ENCODE results near the gene ZSCAN20.

ZSCAN20 gene

DNA sequence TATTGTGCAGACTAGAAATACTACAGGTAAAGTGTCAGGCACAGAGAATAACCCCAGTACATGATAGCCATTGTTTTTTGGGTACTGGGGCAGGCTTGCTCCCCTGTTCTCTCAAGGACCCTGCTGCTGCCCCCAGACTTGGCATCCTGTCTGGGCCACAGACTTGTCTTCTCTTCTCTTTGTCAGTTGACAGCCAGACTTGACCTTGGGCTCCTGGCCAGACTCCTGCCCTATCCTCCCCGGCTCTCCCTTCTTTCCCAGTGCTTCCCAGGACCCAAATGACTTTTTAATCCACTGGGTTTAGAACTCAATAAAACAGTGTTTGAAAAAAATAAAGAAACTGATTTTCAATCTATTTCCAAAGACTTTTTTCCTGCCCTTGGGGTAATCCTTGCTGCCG lies 43.2 kb downstream of the ZSCAN20 start:
- H4K20me1 ChIP-seq (ENCODE audit: low read depth, low read length) = no peaks in the 10 kb centered on the region
- H3F3A ChIP-seq (ENCODE audit: insufficient read depth) = no peaks in the 10 kb centered on the region
- H3K9ac ChIP-seq (ENCODE audit: low read length) = no peak overlapping the region
- H3K79me2 ChIP-seq (ENCODE audit: insufficient read depth, low read length) = no peaks in the 10 kb centered on the region
- no peaks in the 10 kb centered on the region for H3K27me3 ChIP-seq (ENCODE audit: low read length)
- H3K4me2 ChIP-seq (ENCODE audit: low read depth, low read length, poor library complexity, severe bottlenecking) = no peak overlapping the region
- TF ChIP-seq, protein P1, sequence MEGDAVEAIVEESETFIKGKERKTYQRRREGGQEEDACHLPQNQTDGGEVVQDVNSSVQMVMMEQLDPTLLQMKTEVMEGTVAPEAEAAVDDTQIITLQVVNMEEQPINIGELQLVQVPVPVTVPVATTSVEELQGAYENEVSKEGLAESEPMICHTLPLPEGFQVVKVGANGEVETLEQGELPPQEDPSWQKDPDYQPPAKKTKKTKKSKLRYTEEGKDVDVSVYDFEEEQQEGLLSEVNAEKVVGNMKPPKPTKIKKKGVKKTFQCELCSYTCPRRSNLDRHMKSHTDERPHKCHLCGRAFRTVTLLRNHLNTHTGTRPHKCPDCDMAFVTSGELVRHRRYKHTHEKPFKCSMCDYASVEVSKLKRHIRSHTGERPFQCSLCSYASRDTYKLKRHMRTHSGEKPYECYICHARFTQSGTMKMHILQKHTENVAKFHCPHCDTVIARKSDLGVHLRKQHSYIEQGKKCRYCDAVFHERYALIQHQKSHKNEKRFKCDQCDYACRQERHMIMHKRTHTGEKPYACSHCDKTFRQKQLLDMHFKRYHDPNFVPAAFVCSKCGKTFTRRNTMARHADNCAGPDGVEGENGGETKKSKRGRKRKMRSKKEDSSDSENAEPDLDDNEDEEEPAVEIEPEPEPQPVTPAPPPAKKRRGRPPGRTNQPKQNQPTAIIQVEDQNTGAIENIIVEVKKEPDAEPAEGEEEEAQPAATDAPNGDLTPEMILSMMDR (IDR thresholded peaks at IDR 0.05; ENCODE audit: insufficient read depth, low read length, poor library complexity, severe bottlenecking) = no peak
- no peak for TF ChIP-seq EZH2phosphoT487 (conservative IDR thresholded peaks at IDR 0.05; ENCODE audit: low read length)
- H3K4me3 ChIP-seq (ENCODE audit: insufficient read depth, low read length, poor library complexity, severe bottlenecking) = no peak overlapping the region
- no peak overlapping the region for H2AFZ ChIP-seq (ENCODE audit: low read depth, low read length, severe bottlenecking)
- H3K27ac ChIP-seq (ENCODE audit: low read depth, low read length) = no peak overlapping the region
- no peaks in the 10 kb centered on the region for H3K36me3 ChIP-seq (ENCODE audit: low read length)
- no peaks in the 10 kb centered on the region for H3K9me2 ChIP-seq (replicated peaks; ENCODE audit: insufficient read depth, low read length)
- H3K9me3 ChIP-seq (ENCODE audit: insufficient read depth, low read length) = no peaks in the 10 kb centered on the region

- TF ChIP-seq, protein P1 (IDR thresholded peaks at IDR 0.05; ENCODE audit: insufficient read depth, low read length, poor library complexity, severe bottlenecking) = no peak
- no peak for TF ChIP-seq EZH2phosphoT487 (conservative IDR thresholded peaks at IDR 0.05; ENCODE audit: low read length)
- H3F3A ChIP-seq (ENCODE audit: insufficient read depth) = no peaks in the 10 kb centered on the region
- no peak overlapping the region for H3K4me2 ChIP-seq (ENCODE audit: low read depth, low read length, poor library complexity, severe bottlenecking)
- H3K36me3 ChIP-seq (ENCODE audit: low read length) = no peaks in the 10 kb centered on the region
- no peak overlapping the region for H3K27ac ChIP-seq (ENCODE audit: low read depth, low read length)
- no peaks in the 10 kb centered on the region for H3K9me2 ChIP-seq (replicated peaks; ENCODE audit: insufficient read depth, low read length)
- H3K27me3 ChIP-seq (ENCODE audit: low read length) = no peaks in the 10 kb centered on the region
- no peak overlapping the region for H3K4me3 ChIP-seq (ENCODE audit: insufficient read depth, low read length, poor library complexity, severe bottlenecking)
- H3K79me2 ChIP-seq (ENCODE audit: insufficient read depth, low read length) = no peaks in the 10 kb centered on the region
- H2AFZ ChIP-seq (ENCODE audit: low read depth, low read length, severe bottlenecking) = no peak overlapping the region
- no peak overlapping the region for H3K9ac ChIP-seq (ENCODE audit: low read length)
- no peaks in the 10 kb centered on the region for H4K20me1 ChIP-seq (ENCODE audit: low read depth, low read length)
- H3K9me3 ChIP-seq (ENCODE audit: insufficient read depth, low read length) = no peaks in the 10 kb centered on the region
These were observed 44.0 kb downstream of the ZSCAN20 start for GRCh38 chr1:33516428-33516827.

DNA sequence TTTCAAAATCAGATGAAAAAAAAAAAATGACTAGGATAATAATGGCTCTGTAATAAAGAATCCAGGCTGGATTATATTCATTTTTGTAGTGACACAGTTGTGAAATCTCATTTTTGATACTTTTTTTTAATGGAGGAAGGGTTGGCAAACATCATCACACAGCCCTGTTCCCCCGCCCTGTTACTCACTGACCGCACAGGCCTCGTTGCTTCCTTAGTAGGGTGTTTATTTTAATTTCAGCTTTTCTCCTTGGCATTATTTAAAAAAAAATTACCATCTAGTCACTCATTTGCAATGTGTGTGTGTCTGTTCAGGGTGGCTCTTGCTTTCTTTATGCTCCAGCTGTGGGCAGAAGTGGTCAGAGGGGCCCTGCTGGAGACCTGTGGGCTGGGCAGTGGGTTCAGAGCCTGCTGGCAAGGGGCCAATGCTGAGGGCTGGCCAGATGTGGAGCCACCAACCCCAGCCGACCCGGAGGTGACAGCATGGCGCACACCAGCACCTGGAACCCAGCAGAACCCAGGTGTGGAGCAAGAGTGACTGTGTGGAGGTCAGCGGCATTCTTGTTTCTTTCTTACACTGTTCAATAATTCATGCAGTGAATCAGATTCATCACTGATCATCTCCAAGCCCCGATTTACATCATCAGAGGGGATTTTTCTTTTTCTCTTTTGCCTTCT lies 44.6 kb downstream of the ZSCAN20 start:
- Histone ChIP-seq H3K4me3 (ENCODE audit: insufficient read depth, low read length, poor library complexity, severe bottlenecking) (no peak overlapping the region), H3K79me2 (ENCODE audit: insufficient read depth, low read length) (no peaks in the 10 kb centered on the region), H3K27me3 (ENCODE audit: low read length) (no peaks in the 10 kb centered on the region), H3K9me2 (replicated peaks; ENCODE audit: insufficient read depth, low read length) (no peaks in the 10 kb centered on the region), H3K27ac (ENCODE audit: low read depth, low read length) (no peak overlapping the region), H3F3A (ENCODE audit: insufficient read depth) (no peaks in the 10 kb centered on the region), H3K9ac (ENCODE audit: low read length) (no peak overlapping the region), H2AFZ (ENCODE audit: low read depth, low read length, severe bottlenecking) (no peak overlapping the region), H3K9me3 (ENCODE audit: insufficient read depth, low read length) (no peaks in the 10 kb centered on the region), H3K36me3 (ENCODE audit: low read length) (no peaks in the 10 kb centered on the region), H4K20me1 (ENCODE audit: low read depth, low read length) (no peaks in the 10 kb centered on the region), H3K4me2 (ENCODE audit: low read depth, low read length, poor library complexity, severe bottlenecking) (no peak overlapping the region)
- TF ChIP-seq EZH2phosphoT487 (conservative IDR thresholded peaks at IDR 0.05; ENCODE audit: low read length) = no peak
- TF ChIP-seq, protein P1 (IDR thresholded peaks at IDR 0.05; ENCODE audit: insufficient read depth, low read length, poor library complexity, severe bottlenecking) = no peak

Data from SU-DHL-6 (cell line).